CD4-positive, alpha-beta memory T cell (primary cell): ENCODE measurements around the gene SS18. TPM values are rescaled to one million over a fixed set of nuclear protein-coding genes. Genes with fewer than 3 reads are reported as not detected.
A peak's percentile ranks its signal among the peaks of the same experiment; 100 is the strongest.

Experiments
- CTCF ChIA-PET: fragments of 350-600 bp; sonication (Branson Sonifier 250); formaldehyde crosslinking; loops from one replicate; lab custom pipeline; 2021; ENCODE audit warnings: inconsistent platforms; ENCODE audit not compliant: partially characterized antibody; lab: Charles Lee
- POLR2A ChIA-PET: fragments of 350-600 bp; sonication (Branson Sonifier 250); formaldehyde crosslinking; loops from one replicate; lab custom pipeline; 2021; ENCODE audit not compliant: partially characterized antibody; lab: Charles Lee
- DNase-seq, 5 donors: peaks; one replicate each; pipeline versions ENCODE4 v3.0.0 to v3.0.0-alpha.2; 2020 to 2022; ENCODE audit warnings: mixed read lengths in 1 of 5
- H3K27ac ChIP-seq: one replicate; pipeline ENCODE4 v1.7.0; 2013; ENCODE audit warnings: low read depth, low read length
- H3K27me3 ChIP-seq: 2 replicates; pipeline ENCODE4 v1.7.0; 2013; ENCODE audit warnings: mild to moderate bottlenecking, low read length, moderate library complexity; ENCODE audit not compliant: insufficient read depth
- H3K36me3 ChIP-seq: 2 replicates; pipeline ENCODE4 v1.7.0; 2013; ENCODE audit warnings: mild to moderate bottlenecking, low read length, moderate library complexity; ENCODE audit not compliant: insufficient read depth
- H3K4me1 ChIP-seq: 2 replicates; pipeline ENCODE4 v1.7.0; 2013; ENCODE audit warnings: mild to moderate bottlenecking, low read length, moderate library complexity; ENCODE audit not compliant: insufficient read depth
- H3K4me3 ChIP-seq, 2 donors: one replicate each; pipeline ENCODE4 v1.7.0; 2013; ENCODE audit warnings: low read length in 2 of 2, mild to moderate bottlenecking in 1 of 2
- H3K9me3 ChIP-seq, 2 donors: one replicate each; pipeline ENCODE4 v1.7.0; 2013; ENCODE audit warnings: low read length in 2 of 2, control low read depth in 1 of 2; ENCODE audit not compliant: control insufficient read depth in 1 of 2
- H3K27ac Mint-ChIP-seq, 7 donors: one replicate each; pipeline ENCODE4 v1.8.0; 2020 to 2021; ENCODE audit warnings: mixed read lengths in 7 of 7, mild to moderate bottlenecking in 6 of 7, inconsistent platforms in 3 of 7, moderate library complexity in 3 of 7
- H3K27me3 Mint-ChIP-seq, 2 donors: one replicate each; pipeline ENCODE4 v1.8.0; 2020 to 2021; ENCODE audit warnings: mixed read lengths in 2 of 2
- H3K36me3 Mint-ChIP-seq, 2 donors: one replicate each; pipeline ENCODE4 v1.8.0; 2020 to 2021; ENCODE audit warnings: mixed read lengths in 2 of 2, inconsistent platforms in 1 of 2, mild to moderate bottlenecking in 1 of 2
- H3K4me1 Mint-ChIP-seq, 4 donors: one replicate each; pipeline ENCODE4 v1.8.0; 2020 to 2021; ENCODE audit warnings: mixed read lengths in 4 of 4, mild to moderate bottlenecking in 1 of 4
- H3K4me3 Mint-ChIP-seq, 8 donors: one replicate each; pipeline ENCODE4 v1.8.0; 2020 to 2021; ENCODE audit warnings: mixed read lengths in 8 of 8, mild to moderate bottlenecking in 7 of 8, moderate library complexity in 6 of 8, inconsistent platforms in 3 of 8
- H3K9me3 Mint-ChIP-seq, 8 donors: one replicate each; pipeline ENCODE4 v1.8.0; 2020 to 2021; ENCODE audit warnings: mixed read lengths in 8 of 8, mild to moderate bottlenecking in 5 of 8, inconsistent platforms in 3 of 8, moderate library complexity in 1 of 8
- intact Hi-C: fragments of 100-400 bp; cut with micrococcal nuclease; formaldehyde crosslinking; loops from one replicate; pipeline ENCODE4 v1.15.1; 2023
- polyA plus RNA-seq, 2 donors: library from polyadenylated mRNA; unstranded; fragments of 300-500 nt; fragmentation: Illumina TruSeq; gene quantifications; one replicate each; pipeline ENCODE4 v1.2.3, GENCODE V29; 2021
- total RNA-seq, 2 experiments: library from RNA; stranded (reverse); gene quantifications; one replicate each; pipeline ENCODE4 v1.2.3, GENCODE V29; 2021

The SS18 gene
- total and polyA plus RNA-seq, 4 experiments from 2014 or later, result 34.5 to 79.3 (median 58.9) TPM

DNA sequence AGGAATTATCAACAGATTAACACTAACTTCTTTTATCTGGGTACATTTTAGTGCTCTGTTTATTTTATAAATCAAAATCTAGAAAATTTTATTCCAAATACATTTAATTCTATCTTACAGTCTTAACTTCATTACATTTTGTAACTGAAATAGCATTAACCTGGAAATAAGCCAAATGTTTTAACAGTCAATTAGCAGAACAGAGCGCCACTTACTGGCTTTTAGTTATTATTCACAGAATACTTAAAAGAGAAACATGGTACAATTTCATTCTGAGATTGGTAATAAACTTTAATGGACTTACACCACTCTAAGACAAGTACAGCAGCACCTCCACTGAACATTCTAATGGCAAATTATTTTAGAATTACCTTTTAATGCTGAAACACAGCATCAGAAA is 38.6 kb downstream of the SS18 start:
- Histone ChIP-seq H3K27ac (no peak overlapping the region), H3K9me3 (no peaks in the 10 kb centered on the region), H3K36me3 (peaks cover 23% of the 10 kb centered on the region), H3K4me1 (no peaks in the 10 kb centered on the region), H3K27me3 (no peaks in the 10 kb centered on the region), H3K4me3 (no peak overlapping the region)
- Mint-ChIP-seq H3K27me3 (no peaks in the 10 kb centered on the region), H3K4me1 (peaks cover 0 to 19% (median 13%) of the 10 kb centered on the region in 4 donors), H3K36me3 (peaks cover 31 to 50% of the 10 kb centered on the region in 2 donors), H3K27ac (peak overlapping the region in 1 of 7 donors; percentile 61), H3K9me3 (no peaks in the 10 kb centered on the region), H3K4me3 (no peak overlapping the region)
- CTCF ChIA-PET, result no interaction called here
- intact Hi-C loops, result no loop called here
- no peak for DNase-seq
- POLR2A ChIA-PET, result no interaction called here

GRCh38 chr18:26046419-26047077 is 43.9 kb downstream of the SS18 start:
- H3K36me3 ChIP-seq, result peaks cover 3% of the 10 kb centered on the region
- ChIA-PET CTCF (no interaction called here), POLR2A (no interaction called here)

DNA sequence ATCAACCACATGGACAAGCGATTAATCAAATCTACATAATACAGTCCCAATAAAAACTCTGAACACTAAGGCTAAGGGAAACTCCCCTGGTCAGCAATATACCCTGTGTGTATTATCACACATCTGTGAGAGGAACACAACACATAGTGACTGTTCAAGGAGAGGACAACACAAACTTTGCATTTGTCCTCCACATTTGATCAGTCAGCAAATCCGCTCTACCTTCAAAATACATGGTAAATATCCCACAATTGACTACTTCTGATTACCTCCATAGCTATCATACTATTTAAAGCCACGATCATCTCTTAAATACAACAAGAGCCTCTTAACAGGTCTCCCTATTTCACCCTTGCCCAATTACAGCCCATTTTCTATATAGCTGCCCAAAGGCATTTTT is 45.6 kb downstream of the SS18 start:
- ChIA-PET POLR2A (no interaction called here), CTCF (no interaction called here)
- no peak overlapping the region for H3K27ac ChIP-seq
- Mint-ChIP-seq H3K4me1 (peaks cover 23 to 45% (median 29%) of the 10 kb centered on the region in 4 donors), H3K36me3 (peaks cover 38 to 42% of the 10 kb centered on the region in 2 donors), H3K4me3 (no peak overlapping the region), H3K9me3 (no peaks in the 10 kb centered on the region), H3K27me3 (no peaks in the 10 kb centered on the region), H3K27ac (peak overlapping the region in 1 of 7 donors; percentile 45)
- intact Hi-C loops, result loop anchor here (5.0 kb wide), 1 partner anchor 42 kb away; no protein-coding TSS in a partner anchor
- H3K9me3 ChIP-seq, result no peaks in the 10 kb centered on the region
- no peak overlapping the region for H3K4me3 ChIP-seq
- H3K27me3 ChIP-seq, result no peaks in the 10 kb centered on the region
- no peak for DNase-seq
- peaks cover 18% of the 10 kb centered on the region for H3K4me1 ChIP-seq
- H3K36me3 ChIP-seq, result no peaks in the 10 kb centered on the region

More at GRCh38 chr18:26046419-26047077, 43.9 kb downstream of the SS18 start:
- Mint-ChIP-seq H3K36me3 (peaks cover 33 to 35% of the 10 kb centered on the region in 2 donors), H3K9me3 (no peaks in the 10 kb centered on the region), H3K27me3 (no peaks in the 10 kb centered on the region), H3K4me3 (no peak overlapping the region), H3K4me1 (peaks cover 12 to 33% (median 23%) of the 10 kb centered on the region in 4 donors), H3K27ac (peak overlapping the region in 4 of 7 donors; percentile 28 to 47 (median 38))
- Histone ChIP-seq H3K4me3 (no peak overlapping the region), H3K27me3 (no peaks in the 10 kb centered on the region), H3K27ac (no peak overlapping the region), H3K9me3 (no peaks in the 10 kb centered on the region), H3K4me1 (peaks cover 8% of the 10 kb centered on the region)
- intact Hi-C loops, result loop anchor here (5.0 kb wide), 1 partner anchor 41 kb away; no protein-coding TSS in a partner anchor
- DNase-seq, result no peak

GRCh38 chr18:26040051-26040656 is 50.3 kb downstream of the SS18 start:
- H3K36me3 Mint-ChIP-seq, result peaks cover 45 to 46% of the 10 kb centered on the region in 2 donors
- intact Hi-C loops, result no loop called here
- H3K27ac Mint-ChIP-seq, result peak overlapping the region in 5 of 7 donors; percentile 14 to 71 (median 38)

DNA sequence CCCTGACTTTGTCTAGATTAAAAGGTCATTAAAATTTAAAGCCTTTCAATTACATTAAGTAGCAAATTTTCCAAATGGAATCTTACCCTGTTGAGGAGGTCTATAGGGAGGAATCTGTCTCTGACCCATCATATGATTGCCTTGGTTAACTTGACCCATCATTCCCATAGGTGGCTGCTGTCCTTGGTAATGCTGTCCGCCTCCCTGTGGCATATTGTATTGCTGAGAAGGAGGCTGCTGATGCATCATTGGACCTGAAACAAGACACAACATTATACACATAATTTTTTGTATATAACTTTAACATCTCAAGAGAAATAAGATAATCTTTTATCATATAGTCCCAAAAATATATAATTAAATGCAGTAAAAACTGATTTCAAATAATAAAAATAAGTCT is 51.2 kb downstream of the SS18 start:
- H3K9me3 ChIP-seq, result no peaks in the 10 kb centered on the region
- CTCF ChIA-PET, result no interaction called here
- POLR2A ChIA-PET, result no interaction called here
- H3K27me3 ChIP-seq, result no peaks in the 10 kb centered on the region
- intact Hi-C loops, result no loop called here
- peaks cover 47 to 51% of the 10 kb centered on the region in 2 donors for H3K36me3 Mint-ChIP-seq
- H3K4me3 ChIP-seq, result no peak overlapping the region
- no peak overlapping the region for H3K4me3 Mint-ChIP-seq
- peaks cover 15 to 30% (median 19%) of the 10 kb centered on the region in 4 donors for H3K4me1 Mint-ChIP-seq
- H3K27ac Mint-ChIP-seq, result peak overlapping the region in 1 of 7 donors; percentile 42
- H3K36me3 ChIP-seq, result peaks cover 21% of the 10 kb centered on the region
- no peak overlapping the region for H3K27ac ChIP-seq
- H3K27me3 Mint-ChIP-seq, result no peaks in the 10 kb centered on the region
- no peak for DNase-seq
- peaks cover 18% of the 10 kb centered on the region for H3K4me1 ChIP-seq
- H3K9me3 Mint-ChIP-seq, result no peaks in the 10 kb centered on the region

More at GRCh38 chr18:26040051-26040656, 50.3 kb downstream of the SS18 start:
- H3K4me1 Mint-ChIP-seq, result peaks cover 20 to 36% (median 23%) of the 10 kb centered on the region in 4 donors
- H3K9me3 Mint-ChIP-seq, result no peaks in the 10 kb centered on the region
- no peak overlapping the region for H3K27ac ChIP-seq
- no peak for DNase-seq
- H3K4me3 ChIP-seq, result no peak overlapping the region
- no peak overlapping the region for H3K4me3 Mint-ChIP-seq
- no peaks in the 10 kb centered on the region for H3K27me3 ChIP-seq
- H3K36me3 ChIP-seq, result peaks cover 11% of the 10 kb centered on the region
- no peaks in the 10 kb centered on the region for H3K9me3 ChIP-seq
- POLR2A ChIA-PET, result no interaction called here
- CTCF ChIA-PET, result no interaction called here
- H3K4me1 ChIP-seq, result peaks cover 18% of the 10 kb centered on the region
- no peaks in the 10 kb centered on the region for H3K27me3 Mint-ChIP-seq

- Histone ChIP-seq H3K9me3 (no peaks in the 10 kb centered on the region), H3K36me3 (peaks cover 33% of the 10 kb centered on the region), H3K4me3 (no peak overlapping the region), H3K4me1 (peaks cover 12% of the 10 kb centered on the region), H3K27ac (no peak overlapping the region), H3K27me3 (no peaks in the 10 kb centered on the region)
- intact Hi-C loops, result no loop called here
- POLR2A ChIA-PET, result no interaction called here
- Mint-ChIP-seq H3K9me3 (no peaks in the 10 kb centered on the region), H3K4me1 (peaks cover 10 to 20% (median 12%) of the 10 kb centered on the region in 4 donors), H3K27ac (no peak overlapping the region), H3K36me3 (peaks cover 60 to 71% of the 10 kb centered on the region in 2 donors), H3K27me3 (no peaks in the 10 kb centered on the region), H3K4me3 (no peak overlapping the region)
- CTCF ChIA-PET, result no interaction called here
- DNase-seq, result no peak
These were observed 53.8 kb downstream of the SS18 start for GRCh38 chr18:26036635-26037034.

- intact Hi-C loops, result no loop called here
- H3K4me3 Mint-ChIP-seq, result no peak overlapping the region
- peaks cover under 1% of the 10 kb centered on the region for H3K4me1 ChIP-seq
- no peaks in the 10 kb centered on the region for H3K27me3 ChIP-seq
- H3K4me1 Mint-ChIP-seq, result peaks cover 1 to 9% (median 4%) of the 10 kb centered on the region in 4 donors
- H3K9me3 ChIP-seq, result no peaks in the 10 kb centered on the region
- DNase-seq, result no peak
- H3K4me3 ChIP-seq, result no peak overlapping the region
- no peak overlapping the region for H3K27ac ChIP-seq
- peaks cover 0 to 3% (median 0%) of the 10 kb centered on the region in 8 donors for H3K9me3 Mint-ChIP-seq
- peaks cover 38% of the 10 kb centered on the region for H3K36me3 ChIP-seq
- H3K36me3 Mint-ChIP-seq, result peaks cover 69 to 79% of the 10 kb centered on the region in 2 donors
- ChIA-PET POLR2A (no interaction called here), CTCF (no interaction called here)
- no peaks in the 10 kb centered on the region for H3K27me3 Mint-ChIP-seq
- H3K27ac Mint-ChIP-seq, result no peak overlapping the region
These were observed 55.4 kb downstream of the SS18 start for GRCh38 chr18:26034850-26035497.
